WTC11 (cell line): ENCODE measurements around the gene CSTA. TPM values are rescaled to one million over a fixed set of nuclear protein-coding genes. Genes with fewer than 3 reads are reported as not detected.

Experiments used
- ATAC-seq: fragments of 200-7000 bp; cut with Tn5 transposase; 2 replicates; pipeline ENCODE4 v1.10.0; 2021; ENCODE audit warnings: mild to moderate bottlenecking, moderate library complexity
- CTCF ChIA-PET: fragments of 300-600 bp; sonication (Branson Sonifier 250); formaldehyde crosslinking; loops from one replicate; lab custom pipeline; 2021; ENCODE audit warnings: antibody characterized with exemption; lab: Charles Lee
- POLR2A ChIA-PET: fragments of 350-600 bp; sonication (Branson Sonifier 250); formaldehyde crosslinking; loops from one replicate; lab custom pipeline; 2021; ENCODE audit warnings: antibody characterized with exemption; lab: Charles Lee
- DNase-seq: peaks from one replicate; pipeline ENCODE4 v3.0.0; 2021; ENCODE audit warnings: low spot score
- H3K27ac Mint-ChIP-seq: 2 replicates; pipeline ENCODE4 v1.8.0; 2021; ENCODE audit warnings: mixed read lengths
- H3K27me3 Mint-ChIP-seq: 2 replicates; pipeline ENCODE4 v1.8.0; 2021; ENCODE audit warnings: low read depth, mild to moderate bottlenecking, moderate library complexity, mixed read lengths
- H3K36me3 Mint-ChIP-seq: 2 replicates; pipeline ENCODE4 v1.8.0; 2021; ENCODE audit warnings: mixed read lengths
- H3K4me1 Mint-ChIP-seq: 2 replicates; pipeline ENCODE4 v1.8.0; 2022; ENCODE audit warnings: mixed read lengths
- H3K4me3 Mint-ChIP-seq: 2 replicates; pipeline ENCODE4 v1.8.0; 2021; ENCODE audit warnings: mild to moderate bottlenecking, moderate library complexity, mixed read lengths
- H3K9me3 Mint-ChIP-seq: 2 replicates; pipeline ENCODE4 v1.8.0; 2021; ENCODE audit warnings: mixed read lengths
- ATF3 ChIP-seq: sonication (generic); formaldehyde crosslinking; conservative IDR thresholded peaks from 2 replicates; pipeline ENCODE4 v1.8.1; 2022; ENCODE audit warnings: mild to moderate bottlenecking, missing genetic modification reagents
- CBFB ChIP-seq: sonication (generic); formaldehyde crosslinking; IDR thresholded peaks from 2 replicates; pipeline ENCODE4 v1.8.1; 2022; ENCODE audit warnings: mild to moderate bottlenecking, low read depth, missing genetic modification reagents
- CDX4 ChIP-seq: fragments of 250-450 bp; sonication (Bioruptor Pico); IDR thresholded peaks from 2 replicates; pipeline ENCODE4 v1.9.0; 2021; ENCODE audit warnings: moderate library complexity, mild to moderate bottlenecking, inconsistent platforms, borderline replicate concordance
- CREM ChIP-seq: sonication (generic); formaldehyde crosslinking; IDR thresholded peaks from 2 replicates; pipeline ENCODE4 v1.8.1; 2022; ENCODE audit warnings: mild to moderate bottlenecking, missing genetic modification reagents, moderate library complexity
- ELF4 ChIP-seq: sonication (generic); formaldehyde crosslinking; IDR thresholded peaks from 2 replicates; pipeline ENCODE4 v1.8.1; 2022; ENCODE audit warnings: low read depth, mild to moderate bottlenecking, moderate library complexity, missing genetic modification reagents
- GABPB1 ChIP-seq: sonication (generic); formaldehyde crosslinking; IDR thresholded peaks from 2 replicates; pipeline ENCODE4 v1.8.1; 2023; ENCODE audit warnings: mild to moderate bottlenecking, missing genetic modification reagents
- HMGXB4 ChIP-seq: sonication (generic); formaldehyde crosslinking; IDR thresholded peaks from 2 replicates; pipeline ENCODE4 v1.8.1; 2023; ENCODE audit warnings: mild to moderate bottlenecking, moderate library complexity, missing genetic modification reagents
- JUN ChIP-seq: sonication (generic); formaldehyde crosslinking; IDR thresholded peaks from 2 replicates; pipeline ENCODE4 v1.8.0; 2023; ENCODE audit warnings: mild to moderate bottlenecking, missing genetic modification reagents
- NFATC4 ChIP-seq: fragments of 250-450 bp; sonication (Bioruptor Pico); IDR thresholded peaks from 2 replicates; pipeline ENCODE4 v1.9.0; 2021; ENCODE audit warnings: mild to moderate bottlenecking
- NFYB ChIP-seq: sonication (generic); formaldehyde crosslinking; conservative IDR thresholded peaks from 2 replicates; pipeline ENCODE4 v1.8.0; 2022; ENCODE audit warnings: low read depth, missing genetic modification reagents
- SP1 ChIP-seq: sonication (generic); formaldehyde crosslinking; conservative IDR thresholded peaks from 2 replicates; pipeline ENCODE4 v1.8.1; 2022; ENCODE audit warnings: missing genetic modification reagents
- TP53 ChIP-seq: sonication (generic); formaldehyde crosslinking; IDR thresholded peaks from 2 replicates; pipeline ENCODE4 v1.8.1; 2023; ENCODE audit warnings: mild to moderate bottlenecking, missing genetic modification reagents
- USF2 ChIP-seq: sonication (generic); formaldehyde crosslinking; IDR thresholded peaks from 2 replicates; pipeline ENCODE4 v1.8.1; 2023; ENCODE audit warnings: mild to moderate bottlenecking, missing genetic modification reagents, moderate library complexity
- ZNF232 ChIP-seq: sonication (generic); formaldehyde crosslinking; IDR thresholded peaks from 2 replicates; pipeline ENCODE4 v1.8.0; 2022; ENCODE audit warnings: mild to moderate bottlenecking, missing genetic modification reagents
- ZNF396 ChIP-seq: fragments of 250-450 bp; sonication (Bioruptor Pico); IDR thresholded peaks from 2 replicates; pipeline ENCODE4 v1.8.0; 2021; ENCODE audit warnings: mild to moderate bottlenecking, moderate library complexity, borderline replicate concordance
- total RNA-seq: library from RNA; stranded (reverse); gene quantifications from 3 replicates; pipeline ENCODE4 v1.2.3, GENCODE V29; 2021
- TF ChIP-seq, protein P1 (sequence below): sonication (generic); formaldehyde crosslinking; IDR thresholded peaks from 2 replicates; pipeline ENCODE4 v1.8.0; 2023; ENCODE audit warnings: missing genetic modification reagents, mild to moderate bottlenecking, borderline replicate concordance
- TF ChIP-seq, protein P2 (sequence below): sonication (generic); formaldehyde crosslinking; IDR thresholded peaks from 2 replicates; pipeline ENCODE4 v1.8.0; 2022; ENCODE audit warnings: missing genetic modification reagents
- TF ChIP-seq, protein P3 (sequence below): sonication (generic); formaldehyde crosslinking; IDR thresholded peaks from 2 replicates; pipeline ENCODE4 v1.8.0; 2023; ENCODE audit warnings: mild to moderate bottlenecking, missing genetic modification reagents

The CSTA gene
- total RNA-seq, 1 experiment from 2014 or later = not detected

GRCh38 chr3:122322095-122323075, 2.7 kb upstream of the CSTA start:
- CTCF ChIA-PET = interaction anchor here (1.1 kb wide), 1 partner anchor 16 kb away, joined by 4 read pairs; no protein-coding TSS in a partner anchor
- DNase-seq (no peak), ATAC-seq (no peak)
- Mint-ChIP-seq H3K4me1 (no peaks in the 10 kb centered on the region), H3K27ac (no peak overlapping the region), H3K36me3 (peaks cover 12% of the 10 kb centered on the region), H3K9me3 (peaks cover 33% of the 10 kb centered on the region), H3K4me3 (no peak overlapping the region), H3K27me3 (no peaks in the 10 kb centered on the region; the same call in none of the 2 replicates)
- POLR2A ChIA-PET = interaction anchor here (0.6 kb wide), 1 partner anchor 439 kb away, joined by 4 read pairs; no protein-coding TSS in a partner anchor
- TF ChIP-seq CREM = no peak
- no peak for TF ChIP-seq USF2 (CRISPR knock-in tag)
- no peak for TF ChIP-seq CBFB (CRISPR knock-in tag)
- TF ChIP-seq GABPB1 (CRISPR knock-in tag) = no peak
- no peak for TF ChIP-seq ELF4 (CRISPR knock-in tag)
- TF ChIP-seq, protein P1, sequence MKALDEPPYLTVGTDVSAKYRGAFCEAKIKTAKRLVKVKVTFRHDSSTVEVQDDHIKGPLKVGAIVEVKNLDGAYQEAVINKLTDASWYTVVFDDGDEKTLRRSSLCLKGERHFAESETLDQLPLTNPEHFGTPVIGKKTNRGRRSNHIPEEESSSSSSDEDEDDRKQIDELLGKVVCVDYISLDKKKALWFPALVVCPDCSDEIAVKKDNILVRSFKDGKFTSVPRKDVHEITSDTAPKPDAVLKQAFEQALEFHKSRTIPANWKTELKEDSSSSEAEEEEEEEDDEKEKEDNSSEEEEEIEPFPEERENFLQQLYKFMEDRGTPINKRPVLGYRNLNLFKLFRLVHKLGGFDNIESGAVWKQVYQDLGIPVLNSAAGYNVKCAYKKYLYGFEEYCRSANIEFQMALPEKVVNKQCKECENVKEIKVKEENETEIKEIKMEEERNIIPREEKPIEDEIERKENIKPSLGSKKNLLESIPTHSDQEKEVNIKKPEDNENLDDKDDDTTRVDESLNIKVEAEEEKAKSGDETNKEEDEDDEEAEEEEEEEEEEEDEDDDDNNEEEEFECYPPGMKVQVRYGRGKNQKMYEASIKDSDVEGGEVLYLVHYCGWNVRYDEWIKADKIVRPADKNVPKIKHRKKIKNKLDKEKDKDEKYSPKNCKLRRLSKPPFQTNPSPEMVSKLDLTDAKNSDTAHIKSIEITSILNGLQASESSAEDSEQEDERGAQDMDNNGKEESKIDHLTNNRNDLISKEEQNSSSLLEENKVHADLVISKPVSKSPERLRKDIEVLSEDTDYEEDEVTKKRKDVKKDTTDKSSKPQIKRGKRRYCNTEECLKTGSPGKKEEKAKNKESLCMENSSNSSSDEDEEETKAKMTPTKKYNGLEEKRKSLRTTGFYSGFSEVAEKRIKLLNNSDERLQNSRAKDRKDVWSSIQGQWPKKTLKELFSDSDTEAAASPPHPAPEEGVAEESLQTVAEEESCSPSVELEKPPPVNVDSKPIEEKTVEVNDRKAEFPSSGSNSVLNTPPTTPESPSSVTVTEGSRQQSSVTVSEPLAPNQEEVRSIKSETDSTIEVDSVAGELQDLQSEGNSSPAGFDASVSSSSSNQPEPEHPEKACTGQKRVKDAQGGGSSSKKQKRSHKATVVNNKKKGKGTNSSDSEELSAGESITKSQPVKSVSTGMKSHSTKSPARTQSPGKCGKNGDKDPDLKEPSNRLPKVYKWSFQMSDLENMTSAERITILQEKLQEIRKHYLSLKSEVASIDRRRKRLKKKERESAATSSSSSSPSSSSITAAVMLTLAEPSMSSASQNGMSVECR (CRISPR knock-in tag) = no peak
- no peak for TF ChIP-seq ZNF396
- TF ChIP-seq SP1 (CRISPR knock-in tag) = no peak
- no peak for TF ChIP-seq TP53 (CRISPR knock-in tag)
- TF ChIP-seq, protein P2, sequence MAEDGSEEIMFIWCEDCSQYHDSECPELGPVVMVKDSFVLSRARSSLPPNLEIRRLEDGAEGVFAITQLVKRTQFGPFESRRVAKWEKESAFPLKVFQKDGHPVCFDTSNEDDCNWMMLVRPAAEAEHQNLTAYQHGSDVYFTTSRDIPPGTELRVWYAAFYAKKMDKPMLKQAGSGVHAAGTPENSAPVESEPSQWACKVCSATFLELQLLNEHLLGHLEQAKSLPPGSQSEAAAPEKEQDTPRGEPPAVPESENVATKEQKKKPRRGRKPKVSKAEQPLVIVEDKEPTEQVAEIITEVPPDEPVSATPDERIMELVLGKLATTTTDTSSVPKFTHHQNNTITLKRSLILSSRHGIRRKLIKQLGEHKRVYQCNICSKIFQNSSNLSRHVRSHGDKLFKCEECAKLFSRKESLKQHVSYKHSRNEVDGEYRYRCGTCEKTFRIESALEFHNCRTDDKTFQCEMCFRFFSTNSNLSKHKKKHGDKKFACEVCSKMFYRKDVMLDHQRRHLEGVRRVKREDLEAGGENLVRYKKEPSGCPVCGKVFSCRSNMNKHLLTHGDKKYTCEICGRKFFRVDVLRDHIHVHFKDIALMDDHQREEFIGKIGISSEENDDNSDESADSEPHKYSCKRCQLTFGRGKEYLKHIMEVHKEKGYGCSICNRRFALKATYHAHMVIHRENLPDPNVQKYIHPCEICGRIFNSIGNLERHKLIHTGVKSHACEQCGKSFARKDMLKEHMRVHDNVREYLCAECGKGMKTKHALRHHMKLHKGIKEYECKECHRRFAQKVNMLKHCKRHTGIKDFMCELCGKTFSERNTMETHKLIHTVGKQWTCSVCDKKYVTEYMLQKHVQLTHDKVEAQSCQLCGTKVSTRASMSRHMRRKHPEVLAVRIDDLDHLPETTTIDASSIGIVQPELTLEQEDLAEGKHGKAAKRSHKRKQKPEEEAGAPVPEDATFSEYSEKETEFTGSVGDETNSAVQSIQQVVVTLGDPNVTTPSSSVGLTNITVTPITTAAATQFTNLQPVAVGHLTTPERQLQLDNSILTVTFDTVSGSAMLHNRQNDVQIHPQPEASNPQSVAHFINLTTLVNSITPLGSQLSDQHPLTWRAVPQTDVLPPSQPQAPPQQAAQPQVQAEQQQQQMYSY (CRISPR knock-in tag) = no peak
- TF ChIP-seq, protein P3, sequence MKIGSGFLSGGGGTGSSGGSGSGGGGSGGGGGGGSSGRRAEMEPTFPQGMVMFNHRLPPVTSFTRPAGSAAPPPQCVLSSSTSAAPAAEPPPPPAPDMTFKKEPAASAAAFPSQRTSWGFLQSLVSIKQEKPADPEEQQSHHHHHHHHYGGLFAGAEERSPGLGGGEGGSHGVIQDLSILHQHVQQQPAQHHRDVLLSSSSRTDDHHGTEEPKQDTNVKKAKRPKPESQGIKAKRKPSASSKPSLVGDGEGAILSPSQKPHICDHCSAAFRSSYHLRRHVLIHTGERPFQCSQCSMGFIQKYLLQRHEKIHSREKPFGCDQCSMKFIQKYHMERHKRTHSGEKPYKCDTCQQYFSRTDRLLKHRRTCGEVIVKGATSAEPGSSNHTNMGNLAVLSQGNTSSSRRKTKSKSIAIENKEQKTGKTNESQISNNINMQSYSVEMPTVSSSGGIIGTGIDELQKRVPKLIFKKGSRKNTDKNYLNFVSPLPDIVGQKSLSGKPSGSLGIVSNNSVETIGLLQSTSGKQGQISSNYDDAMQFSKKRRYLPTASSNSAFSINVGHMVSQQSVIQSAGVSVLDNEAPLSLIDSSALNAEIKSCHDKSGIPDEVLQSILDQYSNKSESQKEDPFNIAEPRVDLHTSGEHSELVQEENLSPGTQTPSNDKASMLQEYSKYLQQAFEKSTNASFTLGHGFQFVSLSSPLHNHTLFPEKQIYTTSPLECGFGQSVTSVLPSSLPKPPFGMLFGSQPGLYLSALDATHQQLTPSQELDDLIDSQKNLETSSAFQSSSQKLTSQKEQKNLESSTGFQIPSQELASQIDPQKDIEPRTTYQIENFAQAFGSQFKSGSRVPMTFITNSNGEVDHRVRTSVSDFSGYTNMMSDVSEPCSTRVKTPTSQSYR (CRISPR knock-in tag) = no peak
- no peak for TF ChIP-seq CDX4
- no peak for TF ChIP-seq NFYB (CRISPR knock-in tag)
- TF ChIP-seq ATF3 (CRISPR knock-in tag) = no peak
- TF ChIP-seq JUN (CRISPR knock-in tag) = no peak
- TF ChIP-seq HMGXB4 (CRISPR knock-in tag) = no peak
- TF ChIP-seq ZNF232 = no peak
- no peak for TF ChIP-seq NFATC4 (CRISPR knock-in tag)
